GM18507 (cell line): ENCODE measurements around the gene JMJD1C.

Source experiments
- DNase-seq: peaks from one replicate; pipeline ENCODE4 v3.0.0; 2011; ENCODE audit warnings: low read depth; ENCODE audit not compliant: insufficient read length; ENCODE audit errors: extremely low spot score
- FAIRE-seq: peaks from 2 replicates; lab custom pipeline; 2011; peaks lifted over from hg19 to GRCh38; lab: Jason Lieb, UNC

Gene JMJD1C

GRCh38 chr10:63446716-63447440 is 18.9 kb downstream of the JMJD1C start:
- no peak for DNase-seq
- no peak for FAIRE-seq

GRCh38 chr10:63441404-63441803 is 24.4 kb downstream of the JMJD1C start:
- no peak for FAIRE-seq
- DNase-seq, result no peak

- no peak for FAIRE-seq
Measured at GRCh38 chr10:63439607-63440006, 26.2 kb downstream of the JMJD1C start.

GRCh38 chr10:63438506-63439498 is 27.0 kb downstream of the JMJD1C start:
- DNase-seq, result no peak
- FAIRE-seq, result no peak

More at GRCh38 chr10:63439607-63440006, 26.2 kb downstream of the JMJD1C start:
- DNase-seq, result no peak

- DNase-seq (no peak), FAIRE-seq (no peak)
Measured at GRCh38 chr10:63437116-63437949, 28.4 kb downstream of the JMJD1C start.

GRCh38 chr10:63436225-63436624 is 29.6 kb downstream of the JMJD1C start:
- FAIRE-seq (no peak), DNase-seq (no peak)

GRCh38 chr10:63434866-63435854 is 30.6 kb downstream of the JMJD1C start:
- FAIRE-seq, result no peak

GRCh38 chr10:63431962-63432797 is 33.6 kb downstream of the JMJD1C start:
- FAIRE-seq (no peak), DNase-seq (no peak)

More at GRCh38 chr10:63434866-63435854, 30.6 kb downstream of the JMJD1C start:
- no peak for DNase-seq

- FAIRE-seq (no peak), DNase-seq (no peak)
Measured at GRCh38 chr10:63430999-63431356, 34.8 kb downstream of the JMJD1C start.

- FAIRE-seq, result no peak
- DNase-seq, result no peak
Measured at GRCh38 chr10:63430091-63430998, 35.4 kb downstream of the JMJD1C start.

GRCh38 chr10:63429281-63429680 is 36.5 kb downstream of the JMJD1C start:
- FAIRE-seq, result no peak
- no peak for DNase-seq

GRCh38 chr10:63427013-63427412 is 38.8 kb downstream of the JMJD1C start:
- FAIRE-seq (no peak), DNase-seq (no peak)

GRCh38 chr10:63425512-63425911 is 40.3 kb downstream of the JMJD1C start:
- FAIRE-seq, result no peak
- no peak for DNase-seq

- FAIRE-seq, result no peak
- DNase-seq, result no peak
Measured at GRCh38 chr10:63424576-63424975, 41.2 kb downstream of the JMJD1C start.

GRCh38 chr10:63423494-63423893 is 42.3 kb downstream of the JMJD1C start:
- no peak for FAIRE-seq
- DNase-seq, result no peak

GRCh38 chr10:63421591-63421990 is 44.2 kb downstream of the JMJD1C start:
- DNase-seq, result peak; percentile 26
- FAIRE-seq, result peak; percentile 87

- FAIRE-seq, result no peak
- DNase-seq, result no peak
Measured at GRCh38 chr10:63416376-63416775, 49.4 kb downstream of the JMJD1C start.
